Stimulated activated CD4-positive, alpha-beta T cell treated with anti-CD3 and anti-CD28 coated beads, Interleukin-12 subunit alpha, Interleukin-12 subunit beta, amount 100 ng/mL, for 4 hours (primary cell): ENCODE results near the gene PDE4D.

Experiments
- DNase-seq: peaks from one replicate; pipeline ENCODE4 v3.0.0-alpha.2; 2020

PDE4D gene

GRCh38 chr5:58934629-58935097 lies 958.9 kb downstream of the PDE4D start:
- DNase-seq, result no peak

- no peak for DNase-seq
Measured at GRCh38 chr5:58933891-58934628, 959.5 kb downstream of the PDE4D start.

GRCh38 chr5:58932057-58932612 lies 961.4 kb downstream of the PDE4D start:
- DNase-seq, result no peak

- DNase-seq, result no peak
Measured at GRCh38 chr5:58930520-58930919, 963.0 kb downstream of the PDE4D start.

GRCh38 chr5:58929726-58930125 lies 963.8 kb downstream of the PDE4D start:
- no peak for DNase-seq

- no peak for DNase-seq
Measured at GRCh38 chr5:58927938-58928337, 965.6 kb downstream of the PDE4D start.

- DNase-seq, result no peak
Measured at GRCh38 chr5:58927181-58927580, 966.3 kb downstream of the PDE4D start.

GRCh38 chr5:58926541-58926935 lies 967.0 kb downstream of the PDE4D start:
- DNase-seq, result no peak

- DNase-seq, result no peak
Measured at GRCh38 chr5:58925627-58926540, 967.6 kb downstream of the PDE4D start.

- no peak for DNase-seq
Measured at GRCh38 chr5:58924306-58924705, 969.2 kb downstream of the PDE4D start.

GRCh38 chr5:58923355-58923754 lies 970.2 kb downstream of the PDE4D start:
- DNase-seq, result no peak

- DNase-seq, result no peak
Measured at GRCh38 chr5:58922461-58923171, 970.9 kb downstream of the PDE4D start.

- DNase-seq, result no peak
Measured at GRCh38 chr5:58921159-58921558, 972.4 kb downstream of the PDE4D start.

GRCh38 chr5:58919833-58920232 lies 973.7 kb downstream of the PDE4D start:
- no peak for DNase-seq
